DND-41 (cell line): ENCODE measurements around the gene RNASET2.

Source experiments
- CTCF ChIP-seq: IDR thresholded peaks from 2 replicates; pipeline ENCODE4 v1.5.1; 2012; ENCODE audit warnings: borderline replicate concordance, low read length, moderate library complexity, mild to moderate bottlenecking; ENCODE audit not compliant: poor library complexity, severe bottlenecking; ENCODE audit errors: extremely low read depth
- EZH2 ChIP-seq: IDR thresholded peaks from 3 replicates; pipeline ENCODE4 v1.6.1; 2012; ENCODE audit warnings: borderline replicate concordance, low read depth, mild to moderate bottlenecking, moderate library complexity, low read length, inconsistent platforms; ENCODE audit not compliant: severe bottlenecking

GRCh38 chr6:166996406-166996805 is 40.1 kb upstream of the RNASET2 start:
- no peak for TF ChIP-seq EZH2
- TF ChIP-seq CTCF: no peak
